Activated CD8-positive, alpha-beta memory T cell treated with anti-CD3 and anti-CD28 coated beads for 36 hours (primary cell): ENCODE data around the gene ARHGAP33. TPM values are rescaled to one million over a fixed set of nuclear protein-coding genes. Genes with fewer than 3 reads are reported as not detected.

Experiments used
- CTCF ChIA-PET: fragments of 350-600 bp; sonication (Branson Sonifier 250); formaldehyde crosslinking; loops from one replicate; lab custom pipeline; 2021; ENCODE audit warnings: antibody characterized with exemption; lab: Charles Lee
- POLR2A ChIA-PET: fragments of 350-600 bp; sonication (Branson Sonifier 250); formaldehyde crosslinking; loops from one replicate; lab custom pipeline; 2021; ENCODE audit warnings: antibody characterized with exemption; lab: Charles Lee
- total RNA-seq, 2 experiments: library from RNA; stranded (reverse); gene quantifications; one replicate each; pipeline ENCODE4 v1.2.3, GENCODE V29; 2021

ARHGAP33 gene, protein sequence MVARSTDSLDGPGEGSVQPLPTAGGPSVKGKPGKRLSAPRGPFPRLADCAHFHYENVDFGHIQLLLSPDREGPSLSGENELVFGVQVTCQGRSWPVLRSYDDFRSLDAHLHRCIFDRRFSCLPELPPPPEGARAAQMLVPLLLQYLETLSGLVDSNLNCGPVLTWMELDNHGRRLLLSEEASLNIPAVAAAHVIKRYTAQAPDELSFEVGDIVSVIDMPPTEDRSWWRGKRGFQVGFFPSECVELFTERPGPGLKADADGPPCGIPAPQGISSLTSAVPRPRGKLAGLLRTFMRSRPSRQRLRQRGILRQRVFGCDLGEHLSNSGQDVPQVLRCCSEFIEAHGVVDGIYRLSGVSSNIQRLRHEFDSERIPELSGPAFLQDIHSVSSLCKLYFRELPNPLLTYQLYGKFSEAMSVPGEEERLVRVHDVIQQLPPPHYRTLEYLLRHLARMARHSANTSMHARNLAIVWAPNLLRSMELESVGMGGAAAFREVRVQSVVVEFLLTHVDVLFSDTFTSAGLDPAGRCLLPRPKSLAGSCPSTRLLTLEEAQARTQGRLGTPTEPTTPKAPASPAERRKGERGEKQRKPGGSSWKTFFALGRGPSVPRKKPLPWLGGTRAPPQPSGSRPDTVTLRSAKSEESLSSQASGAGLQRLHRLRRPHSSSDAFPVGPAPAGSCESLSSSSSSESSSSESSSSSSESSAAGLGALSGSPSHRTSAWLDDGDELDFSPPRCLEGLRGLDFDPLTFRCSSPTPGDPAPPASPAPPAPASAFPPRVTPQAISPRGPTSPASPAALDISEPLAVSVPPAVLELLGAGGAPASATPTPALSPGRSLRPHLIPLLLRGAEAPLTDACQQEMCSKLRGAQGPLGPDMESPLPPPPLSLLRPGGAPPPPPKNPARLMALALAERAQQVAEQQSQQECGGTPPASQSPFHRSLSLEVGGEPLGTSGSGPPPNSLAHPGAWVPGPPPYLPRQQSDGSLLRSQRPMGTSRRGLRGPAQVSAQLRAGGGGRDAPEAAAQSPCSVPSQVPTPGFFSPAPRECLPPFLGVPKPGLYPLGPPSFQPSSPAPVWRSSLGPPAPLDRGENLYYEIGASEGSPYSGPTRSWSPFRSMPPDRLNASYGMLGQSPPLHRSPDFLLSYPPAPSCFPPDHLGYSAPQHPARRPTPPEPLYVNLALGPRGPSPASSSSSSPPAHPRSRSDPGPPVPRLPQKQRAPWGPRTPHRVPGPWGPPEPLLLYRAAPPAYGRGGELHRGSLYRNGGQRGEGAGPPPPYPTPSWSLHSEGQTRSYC
- total RNA-seq: 10 to 100 TPM; 12.0 to 16.5 TPM

DNA sequence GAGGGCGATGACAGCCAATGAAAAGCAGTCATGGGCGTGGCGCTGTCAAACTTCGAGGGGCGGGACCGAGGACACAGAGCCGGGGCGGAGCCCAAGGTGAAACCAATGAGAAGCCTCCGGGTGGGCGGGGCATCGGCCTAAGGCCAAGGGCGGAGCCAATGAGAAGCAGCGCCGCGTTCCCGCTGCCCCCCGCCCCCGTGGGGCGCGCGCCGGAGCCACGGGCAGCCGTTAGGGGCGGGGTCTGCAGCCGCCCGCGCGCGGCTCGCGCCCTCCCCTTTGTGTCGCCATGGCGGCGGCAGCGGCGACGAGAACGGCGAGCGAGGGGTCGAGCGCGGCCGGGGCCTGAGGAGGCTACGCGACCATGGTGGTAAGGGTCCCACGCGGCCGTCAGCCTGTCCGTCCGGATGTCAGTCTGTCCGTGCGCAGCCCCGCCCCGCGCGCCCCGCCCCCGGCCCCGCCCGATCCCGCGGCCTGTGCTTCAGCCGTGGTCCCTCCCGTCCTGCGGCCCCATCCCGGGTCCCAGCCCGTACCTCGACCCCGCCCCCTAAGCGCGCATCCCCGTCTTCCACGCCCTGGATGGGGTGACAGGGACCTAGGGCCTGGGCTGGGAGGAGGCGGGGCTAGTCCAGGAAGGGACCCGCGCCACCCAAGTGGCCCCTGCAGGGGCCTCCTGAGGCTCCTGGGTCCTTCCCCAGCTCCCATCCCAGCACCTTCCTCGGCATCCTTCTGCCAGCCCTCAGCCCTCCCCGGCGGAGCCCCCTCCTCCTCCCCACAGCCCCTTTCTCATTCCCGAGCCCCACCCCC is at the start of gene ARHGAP33:
TSS of gene ARHGAP33 (plus strand) at position 267 of the 804 bp plus-strand sequence. CDS start at position 362, 95 bp downstream.
- CTCF ChIA-PET: interaction anchor here (1.4 kb wide), 1 partner anchor 15 kb away, joined by 4 read pairs; no protein-coding TSS in a partner anchor
- POLR2A ChIA-PET: interaction anchor here (2.1 kb wide), 1 partner anchor 30 kb away, joined by 6 read pairs; the partner anchor contains the start of genes PSENEN and U2AF1L4

DNA sequence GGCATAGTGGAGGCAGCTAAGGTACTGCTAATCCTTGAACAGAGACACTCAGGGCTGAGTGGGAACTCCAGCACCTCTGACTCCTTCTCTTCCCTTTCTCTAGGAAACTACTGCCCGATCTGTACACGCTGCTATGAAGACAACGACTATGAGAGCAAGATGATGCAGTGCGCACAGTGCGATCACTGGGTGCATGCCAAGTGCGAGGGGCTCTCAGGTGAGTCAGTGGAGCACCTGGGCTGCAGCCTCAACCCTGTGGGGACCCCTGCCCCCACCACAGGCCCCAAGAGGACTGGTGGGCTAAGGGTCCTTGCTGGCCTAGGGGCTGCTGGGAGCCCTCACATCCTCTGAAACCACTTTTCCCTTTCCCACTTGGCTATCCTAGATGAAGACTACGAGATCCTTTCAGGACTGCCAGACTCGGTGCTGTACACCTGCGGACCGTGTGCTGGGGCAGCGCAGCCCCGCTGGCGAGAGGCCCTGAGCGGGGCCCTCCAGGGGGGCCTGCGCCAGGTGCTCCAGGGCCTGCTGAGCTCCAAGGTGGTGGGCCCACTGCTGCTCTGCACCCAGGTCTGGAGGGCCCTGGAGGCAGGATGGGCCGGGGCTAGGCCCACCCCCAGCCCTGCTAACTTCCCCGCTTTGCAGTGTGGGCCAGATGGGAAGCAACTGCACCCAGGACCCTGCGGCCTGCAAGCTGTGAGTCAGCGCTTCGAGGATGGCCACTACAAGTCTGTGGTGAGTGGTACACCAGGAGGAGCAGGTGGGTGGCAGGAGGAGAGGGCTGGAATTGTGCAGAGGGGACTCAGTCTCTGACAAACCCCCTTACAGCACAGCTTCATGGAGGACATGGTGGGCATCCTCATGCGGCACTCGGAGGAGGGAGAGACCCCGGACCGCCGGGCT is 48.1 kb upstream of the ARHGAP33 start:
- CTCF ChIA-PET: interaction anchor here (1.2 to 1.9 kb wide), 3 partner anchors 15 to 35 kb away, joined by 3 to 8 read pairs (median 5); partner anchors contain the start of gene IGFLR1
- POLR2A ChIA-PET: interaction anchor here (2.3 kb wide), 1 partner anchor 10 kb away, joined by 18 read pairs; no protein-coding TSS in a partner anchor

DNA sequence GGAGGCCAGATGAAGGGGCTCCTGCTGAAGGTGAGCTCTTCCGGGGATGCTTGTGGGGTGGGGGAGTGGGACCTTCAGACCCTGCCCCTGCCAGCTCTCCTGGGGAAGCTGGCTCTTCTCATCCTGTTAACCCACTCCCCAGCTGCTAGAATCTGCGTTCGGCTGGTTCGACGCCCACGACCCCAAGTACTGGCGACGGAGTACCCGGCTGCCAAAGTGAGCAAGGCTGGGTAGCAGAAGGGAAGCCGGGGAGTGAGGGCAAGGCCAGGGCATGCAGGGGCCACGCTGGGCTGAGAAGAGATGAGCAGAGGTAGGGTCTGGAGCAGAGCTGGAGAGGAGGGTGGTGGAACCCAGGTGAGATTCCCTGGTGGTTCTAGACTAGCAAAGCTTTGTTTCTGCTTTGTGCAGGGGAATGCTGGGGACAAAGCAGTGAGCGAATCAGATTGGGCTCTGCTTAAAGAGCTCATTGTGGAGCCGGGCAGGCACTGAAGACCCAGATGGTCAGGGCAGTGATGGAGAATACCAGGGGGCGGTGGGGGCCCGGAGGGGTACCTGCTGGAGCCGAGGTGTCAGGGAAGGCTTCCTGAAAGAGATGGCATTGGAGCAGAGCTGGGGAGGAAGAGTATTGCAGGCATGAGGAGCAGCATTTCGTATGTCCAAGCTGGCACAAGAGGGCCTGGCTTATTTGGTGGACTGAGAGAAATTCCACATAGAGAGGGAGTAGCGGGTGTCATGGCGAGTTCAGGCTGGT is 47.2 kb upstream of the ARHGAP33 start:
- CTCF ChIA-PET: interaction anchor here (1.2 to 1.9 kb wide), 3 partner anchors 14 to 35 kb away, joined by 3 to 8 read pairs (median 5); partner anchors contain the start of gene IGFLR1
- POLR2A ChIA-PET: interaction anchor here (2.3 kb wide), 1 partner anchor 9 kb away, joined by 18 read pairs; no protein-coding TSS in a partner anchor

DNA sequence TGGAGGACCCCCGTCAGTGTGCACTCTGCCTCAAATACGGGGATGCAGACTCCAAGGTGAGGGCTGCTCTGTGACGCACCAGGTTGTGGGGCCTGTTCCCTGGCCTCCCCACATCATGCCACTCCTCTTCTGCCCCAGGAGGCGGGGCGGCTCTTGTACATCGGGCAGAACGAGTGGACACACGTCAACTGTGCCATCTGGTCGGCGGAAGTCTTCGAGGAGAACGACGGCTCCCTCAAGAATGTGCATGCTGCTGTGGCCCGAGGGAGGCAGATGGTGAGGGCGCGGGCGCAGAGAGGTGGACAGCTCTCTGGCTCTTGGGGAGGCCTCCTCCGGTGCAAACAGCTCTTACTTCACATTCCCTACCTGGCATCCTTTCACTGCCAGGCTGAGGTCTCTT is 46.3 kb upstream of the ARHGAP33 start:
- ChIA-PET CTCF (interaction anchor here (1.2 to 1.6 kb wide), 2 partner anchors 13 to 36 kb away, joined by 3 to 8 read pairs; partner anchors contain the start of gene IGFLR1), POLR2A (no interaction called here)

DNA sequence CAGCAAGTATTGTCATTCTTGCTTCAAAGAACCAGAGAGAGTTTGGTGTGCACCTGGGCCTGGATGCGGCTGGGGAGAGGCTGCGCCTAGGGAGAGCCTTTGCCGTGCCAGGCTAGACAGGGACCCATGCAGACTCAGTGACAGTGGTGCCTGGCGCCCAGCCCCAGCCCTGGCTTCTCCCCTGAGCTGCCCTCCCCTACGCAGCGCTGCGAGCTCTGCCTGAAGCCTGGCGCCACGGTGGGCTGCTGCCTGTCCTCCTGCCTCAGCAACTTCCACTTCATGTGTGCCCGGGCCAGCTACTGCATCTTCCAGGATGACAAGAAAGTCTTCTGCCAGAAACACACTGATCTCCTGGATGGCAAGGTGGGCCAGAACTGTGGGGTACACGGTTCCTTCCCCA is 45.6 kb upstream of the ARHGAP33 start:
- POLR2A ChIA-PET: interaction anchor here (1.7 kb wide), 1 partner anchor 8 kb away, joined by 3 read pairs; no protein-coding TSS in a partner anchor
- CTCF ChIA-PET: no interaction called here

DNA sequence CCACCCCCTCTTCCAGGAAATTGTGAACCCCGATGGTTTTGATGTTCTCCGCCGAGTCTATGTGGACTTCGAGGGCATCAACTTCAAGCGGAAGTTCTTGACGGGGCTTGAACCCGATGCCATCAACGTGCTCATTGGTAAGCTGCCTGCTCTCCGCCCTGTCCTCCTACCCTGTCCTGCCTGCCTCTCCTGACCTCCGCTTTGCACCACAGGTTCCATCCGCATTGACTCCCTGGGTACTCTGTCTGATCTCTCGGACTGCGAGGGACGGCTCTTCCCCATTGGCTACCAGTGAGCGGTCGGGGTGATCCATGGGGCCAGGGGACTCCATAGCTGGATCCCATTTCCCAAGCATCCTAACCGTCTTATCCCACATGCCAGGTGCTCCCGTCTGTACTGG is 45.0 kb upstream of the ARHGAP33 start:
- ChIA-PET CTCF (no interaction called here), POLR2A (interaction anchor here (1.7 kb wide), 1 partner anchor 9 kb away, joined by 3 read pairs; no protein-coding TSS in a partner anchor)

DNA sequence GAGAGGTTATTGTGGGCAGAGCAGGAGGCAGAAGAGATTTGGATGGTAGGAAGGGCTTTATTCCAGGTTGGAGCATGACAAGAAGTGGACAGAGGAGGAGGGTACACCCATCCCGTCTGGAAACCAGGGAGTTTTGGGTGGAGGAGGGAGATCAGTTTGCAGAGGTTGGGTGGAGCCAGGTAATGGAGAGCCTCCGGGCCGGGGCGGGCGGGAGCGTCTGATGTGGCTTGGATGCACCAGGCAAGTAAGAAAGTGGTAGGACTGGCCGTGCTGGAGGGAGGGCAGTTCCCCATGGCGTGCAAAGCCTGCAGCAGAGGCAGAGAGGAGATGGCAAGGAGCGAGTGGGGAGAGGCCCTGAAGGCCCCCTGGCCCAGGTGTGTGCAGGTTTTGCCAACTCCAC is 44.0 kb upstream of the ARHGAP33 start:
- CTCF ChIA-PET: interaction anchor here (1.1 kb wide), 1 partner anchor 9 kb away, joined by 3 read pairs; no protein-coding TSS in a partner anchor
- POLR2A ChIA-PET: no interaction called here

DNA sequence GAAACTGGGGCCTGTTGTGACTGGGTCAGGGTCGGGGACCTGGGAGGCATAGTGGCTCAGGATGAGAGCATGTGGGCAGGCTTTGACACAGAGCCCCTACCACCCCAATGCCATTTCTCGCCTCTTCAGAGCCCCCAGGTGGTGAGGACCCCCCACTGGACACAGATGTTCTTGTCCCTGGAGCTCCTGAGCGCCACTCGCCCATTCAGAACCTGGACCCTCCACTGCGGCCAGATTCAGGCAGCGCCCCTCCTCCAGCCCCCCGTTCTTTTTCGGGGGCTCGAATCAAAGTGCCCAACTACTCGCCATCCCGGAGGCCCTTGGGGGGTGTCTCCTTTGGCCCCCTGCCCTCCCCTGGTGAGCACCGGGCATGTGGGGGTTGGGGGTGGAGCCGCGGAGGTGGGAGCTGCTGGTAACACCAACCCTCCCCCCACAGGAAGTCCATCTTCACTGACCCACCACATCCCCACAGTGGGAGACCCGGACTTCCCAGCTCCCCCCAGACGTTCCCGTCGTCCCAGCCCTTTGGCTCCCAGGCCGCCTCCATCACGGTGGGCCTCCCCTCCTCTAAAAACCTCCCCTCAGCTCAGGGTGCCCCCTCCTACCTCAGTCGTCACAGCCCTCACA is 43.5 kb upstream of the ARHGAP33 start:
- POLR2A ChIA-PET: no interaction called here
- CTCF ChIA-PET: interaction anchor here (1.1 kb wide), 1 partner anchor 9 kb away, joined by 3 read pairs; no protein-coding TSS in a partner anchor

DNA sequence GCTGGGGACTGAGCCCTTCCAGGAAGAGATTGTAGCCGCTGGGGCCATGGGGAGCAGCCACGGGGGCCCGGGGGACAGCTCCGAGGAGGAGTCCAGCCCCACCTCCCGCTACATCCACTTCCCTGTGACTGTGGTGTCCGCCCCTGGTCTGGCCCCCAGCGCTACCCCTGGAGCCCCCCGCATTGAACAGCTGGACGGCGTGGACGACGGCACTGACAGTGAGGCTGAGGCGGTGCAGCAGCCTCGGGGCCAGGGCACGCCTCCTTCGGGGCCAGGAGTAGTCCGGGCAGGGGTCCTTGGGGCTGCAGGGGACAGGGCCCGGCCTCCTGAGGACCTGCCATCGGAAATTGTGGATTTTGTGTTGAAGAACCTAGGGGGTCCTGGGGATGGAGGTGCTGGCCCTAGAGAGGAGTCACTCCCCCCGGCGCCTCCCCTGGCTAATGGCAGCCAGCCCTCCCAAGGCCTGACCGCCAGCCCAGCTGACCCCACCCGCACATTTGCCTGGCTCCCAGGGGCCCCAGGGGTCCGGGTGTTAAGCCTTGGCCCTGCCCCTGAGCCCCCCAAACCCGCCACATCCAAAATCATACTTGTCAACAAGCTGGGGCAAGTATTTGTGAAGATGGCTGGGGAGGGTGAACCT is 42.7 kb upstream of the ARHGAP33 start:
- CTCF ChIA-PET: interaction anchor here (1.1 kb wide), 1 partner anchor 8 kb away, joined by 3 read pairs; no protein-coding TSS in a partner anchor
- POLR2A ChIA-PET: interaction anchor here (0.6 kb wide), 1 partner anchor 12 kb away, joined by 3 read pairs; no protein-coding TSS in a partner anchor

DNA sequence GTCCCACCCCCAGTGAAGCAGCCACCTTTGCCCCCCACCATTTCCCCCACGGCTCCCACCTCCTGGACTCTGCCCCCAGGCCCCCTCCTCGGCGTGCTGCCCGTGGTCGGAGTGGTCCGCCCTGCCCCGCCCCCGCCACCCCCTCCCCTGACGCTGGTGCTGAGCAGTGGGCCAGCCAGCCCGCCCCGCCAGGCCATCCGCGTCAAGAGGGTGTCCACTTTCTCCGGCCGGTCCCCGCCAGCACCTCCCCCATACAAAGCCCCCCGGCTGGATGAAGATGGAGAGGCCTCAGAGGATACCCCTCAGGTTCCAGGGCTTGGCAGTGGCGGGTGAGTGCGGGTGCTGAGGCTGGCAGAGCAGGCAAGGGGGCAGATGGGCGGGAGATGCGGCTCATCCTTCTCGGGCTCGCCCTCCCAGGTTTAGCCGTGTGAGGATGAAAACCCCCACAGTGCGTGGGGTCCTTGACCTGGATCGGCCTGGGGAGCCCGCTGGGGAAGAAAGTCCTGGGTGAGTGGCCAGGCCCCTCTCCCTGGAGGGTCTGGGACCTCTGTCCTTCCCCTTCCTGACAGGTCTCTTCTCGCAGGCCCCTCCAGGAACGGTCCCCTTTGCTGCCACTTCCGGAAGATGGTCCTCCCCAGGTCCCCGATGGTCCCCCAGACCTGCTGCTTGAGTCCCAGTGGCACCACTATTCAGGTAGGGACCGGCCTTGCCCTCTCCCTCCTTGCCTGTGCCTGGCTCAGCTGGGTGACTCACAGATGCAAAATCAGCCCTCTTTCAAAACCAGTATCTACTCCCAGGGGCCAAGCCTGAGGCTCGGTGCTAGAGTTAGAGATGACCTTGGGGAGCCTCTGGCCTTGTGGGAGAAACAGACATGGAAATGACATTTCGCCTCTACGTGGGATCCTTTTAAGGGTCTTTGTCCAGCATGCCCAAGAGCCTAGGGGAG is 41.9 kb upstream of the ARHGAP33 start:
- POLR2A ChIA-PET: interaction anchor here (0.6 to 1.2 kb wide), 2 partner anchors 13 to 15 kb away, joined by 3 to 4 read pairs; no protein-coding TSS in a partner anchor
- CTCF ChIA-PET: interaction anchor here (1.1 kb wide), 1 partner anchor 39 kb away, joined by 6 read pairs; no protein-coding TSS in a partner anchor

DNA sequence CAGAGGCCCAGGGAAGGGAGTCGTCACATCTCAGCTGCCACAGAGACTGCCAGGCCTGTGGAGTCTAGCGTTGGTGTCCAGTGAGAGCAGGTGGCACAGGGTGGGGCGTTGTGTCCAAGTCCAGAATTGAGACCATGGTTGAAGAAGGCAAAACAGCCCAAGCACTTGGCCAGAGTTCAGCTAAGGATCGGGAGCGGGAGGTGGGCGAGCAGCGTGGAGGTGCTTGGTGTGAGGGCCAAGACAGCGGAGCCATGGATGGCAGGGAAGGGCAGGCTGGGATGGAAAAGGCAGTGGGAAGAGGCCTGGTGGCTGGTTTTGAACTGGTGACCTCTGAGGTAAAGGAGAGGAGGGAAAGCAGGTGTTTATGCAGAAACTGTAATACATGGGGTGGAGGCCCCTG is 41.1 kb upstream of the ARHGAP33 start:
- ChIA-PET CTCF (interaction anchor here (1.1 kb wide), 1 partner anchor 39 kb away, joined by 6 read pairs; no protein-coding TSS in a partner anchor), POLR2A (interaction anchor here (1.2 kb wide), 1 partner anchor 16 kb away, joined by 4 read pairs; no protein-coding TSS in a partner anchor)

DNA sequence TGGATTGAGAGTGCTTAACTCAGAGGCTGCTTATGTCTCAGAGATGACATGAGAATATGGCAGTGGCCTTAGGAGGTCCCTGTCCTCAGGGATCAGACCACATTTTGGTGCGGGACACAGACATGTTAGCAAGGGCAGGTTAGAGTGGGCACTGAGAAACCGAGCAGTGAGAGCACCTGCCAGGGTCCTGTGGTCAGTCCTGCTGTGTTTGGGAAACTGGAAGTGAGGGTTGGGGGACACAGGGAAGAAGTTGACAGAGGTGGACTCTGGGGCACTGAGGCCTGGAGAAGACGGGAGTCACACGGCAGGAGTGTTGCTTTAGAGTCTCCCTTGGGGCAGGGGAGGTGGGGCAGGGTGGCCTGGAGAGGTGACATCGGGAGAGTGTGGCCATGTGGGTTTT is 40.5 kb upstream of the ARHGAP33 start:
- ChIA-PET CTCF (no interaction called here), POLR2A (interaction anchor here (0.5 to 1.2 kb wide), 2 partner anchors 16 to 19 kb away, joined by 3 to 4 read pairs; no protein-coding TSS in a partner anchor)
